Measurements from ENCODE around the gene SNX3.

DNA sequence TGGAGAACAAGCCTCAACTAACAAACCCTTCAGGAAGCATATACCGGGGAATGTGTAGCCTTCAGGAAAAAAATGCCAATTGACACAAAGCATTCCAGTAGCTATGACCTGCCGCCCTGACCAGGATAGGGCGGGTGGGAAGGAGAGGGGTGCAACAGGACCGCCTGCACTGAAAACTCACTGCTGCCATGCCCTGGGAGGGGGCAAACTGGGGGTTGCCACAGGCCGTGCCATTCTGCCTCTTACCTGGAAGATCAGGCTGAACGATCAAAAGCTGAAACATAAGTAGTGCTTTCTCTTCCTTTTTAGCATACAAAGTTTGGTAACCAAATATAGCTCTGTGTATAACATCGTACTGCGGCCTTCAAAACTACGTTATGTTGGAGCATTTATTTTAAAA is 73.3 kb downstream of the SNX3 start:
- TF ChIP-seq CTCF (IDR thresholded peaks at IDR 0.05; ENCODE audit: poor library complexity): no peak
- TF ChIP-seq EZH2 (IDR thresholded peaks at IDR 0.05; ENCODE audit: borderline replicate concordance): no peak
